Activated CD8-positive, alpha-beta memory T cell treated with anti-CD3 and anti-CD28 coated beads for 36 hours (primary cell): ENCODE results near the gene LRRC8B. TPM values are rescaled to one million over a fixed set of nuclear protein-coding genes. Genes with fewer than 3 reads are reported as not detected.
"Not testable (repeated sequence)": the region's sequence is repeated elsewhere in the genome, so short reads cannot be mapped to it uniquely, and the experiment has no call there.

Source experiments
- CTCF ChIA-PET: fragments of 350-600 bp; sonication (Branson Sonifier 250); formaldehyde crosslinking; loops from one replicate; lab custom pipeline; 2021; ENCODE audit warnings: antibody characterized with exemption; lab: Charles Lee
- POLR2A ChIA-PET: fragments of 350-600 bp; sonication (Branson Sonifier 250); formaldehyde crosslinking; loops from one replicate; lab custom pipeline; 2021; ENCODE audit warnings: antibody characterized with exemption; lab: Charles Lee
- total RNA-seq, 2 experiments: library from RNA; stranded (reverse); gene quantifications; one replicate each; pipeline ENCODE4 v1.2.3, GENCODE V29; 2021

Gene LRRC8B
- total RNA-seq, 2 experiments from 2014 or later, result 39.7 to 42.0 TPM

DNA sequence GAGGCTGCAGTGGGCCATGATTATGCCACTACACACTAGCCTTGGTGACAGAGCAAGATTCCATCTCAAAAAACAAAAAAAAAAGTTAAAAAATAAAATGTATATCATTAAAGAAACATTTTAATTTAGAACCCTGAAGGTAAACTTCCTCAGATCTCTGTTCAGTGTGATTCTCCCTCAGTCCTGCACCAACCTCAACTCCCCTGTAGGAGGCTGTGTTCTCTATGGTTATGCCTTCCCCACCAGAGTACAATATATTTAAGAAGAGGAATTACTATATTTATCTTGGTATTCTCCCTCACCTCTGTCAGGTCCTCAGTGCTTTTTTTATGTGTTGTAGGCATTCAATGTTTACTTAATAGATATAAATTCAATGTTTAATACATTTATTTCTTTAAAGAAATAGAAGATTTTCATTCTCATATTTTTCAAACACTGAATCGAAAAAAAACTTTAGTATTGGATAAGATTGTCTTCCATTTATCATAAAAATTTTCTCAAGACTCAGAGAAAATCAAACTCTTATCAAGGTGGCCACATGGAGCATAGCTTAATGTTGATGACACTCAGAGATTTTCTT is 4.8 kb upstream of the LRRC8B start:
- CTCF ChIA-PET, result interaction anchor here (1.0 to 1.4 kb wide), 4 partner anchors 36 to 80 kb away, joined by 3 read pairs; no protein-coding TSS in a partner anchor
- POLR2A ChIA-PET, result no interaction called here

DNA sequence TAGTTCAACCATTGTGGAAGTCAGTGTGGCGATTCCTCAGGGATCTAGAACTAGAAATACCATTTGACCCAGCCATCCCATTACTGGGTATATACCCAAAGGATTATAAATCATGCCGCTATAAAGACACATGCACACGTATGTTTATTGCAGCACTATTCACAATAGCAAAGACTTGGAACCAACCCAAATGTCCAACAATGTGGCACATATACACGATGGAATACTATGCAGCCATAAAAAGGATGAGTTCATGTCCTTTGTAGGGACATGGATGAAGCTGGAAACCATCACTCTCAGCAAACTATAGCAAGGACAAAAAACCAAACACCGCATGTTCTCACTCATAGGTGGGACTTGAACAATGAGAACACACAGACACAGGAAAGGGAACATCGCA is 2.7 kb upstream of the LRRC8B start:
- CTCF ChIA-PET, POLR2A ChIA-PET: not testable (repeated sequence)

DNA sequence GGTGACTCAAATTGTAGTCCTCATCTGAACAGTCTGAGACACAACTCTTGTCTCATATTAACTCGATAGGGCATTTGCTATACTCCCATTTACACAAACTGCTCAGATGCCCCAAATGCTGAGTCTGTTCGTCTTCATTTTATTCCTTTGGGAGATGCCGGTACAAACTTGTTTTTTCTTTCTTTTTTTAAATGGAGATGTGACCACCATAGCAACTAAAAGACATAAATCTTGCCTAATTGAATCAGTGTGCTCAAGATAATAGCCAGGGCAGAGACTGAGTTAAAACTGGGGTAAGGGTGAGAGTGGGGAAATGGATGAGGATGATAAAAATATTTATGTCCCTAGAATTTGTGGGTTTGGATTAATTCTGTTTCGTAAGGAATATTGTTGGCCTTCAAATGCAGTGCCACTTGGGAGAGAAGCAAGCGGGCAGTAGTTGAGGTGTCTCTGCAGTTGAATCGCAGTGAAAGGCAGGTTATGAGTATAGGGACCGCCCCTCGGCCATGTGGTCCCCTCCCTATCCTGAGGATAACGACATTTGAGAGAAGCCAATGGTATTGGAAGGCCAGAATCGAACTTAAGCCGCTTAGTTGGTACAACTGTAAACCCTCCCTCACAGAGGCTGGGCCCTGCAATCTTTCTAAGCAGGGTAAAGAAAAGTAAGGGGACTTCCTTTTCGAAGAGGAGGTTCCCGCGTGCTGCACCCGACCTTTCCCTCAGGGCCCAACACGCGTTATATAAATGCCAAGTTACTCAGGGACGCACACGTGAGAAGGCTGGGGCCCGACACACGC is 859 bp upstream of the LRRC8B start:
- ChIA-PET POLR2A (interaction anchor here (0.6 to 2.1 kb wide), 8 partner anchors 17 to 151 kb away, joined by 3 to 11 read pairs (median 4); partner anchors contain the start of gene LRRC8C), CTCF (interaction anchor here (0.8 to 1.5 kb wide), 3 partner anchors 22 to 239 kb away, joined by 3 to 5 read pairs (median 3); no protein-coding TSS in a partner anchor)

DNA sequence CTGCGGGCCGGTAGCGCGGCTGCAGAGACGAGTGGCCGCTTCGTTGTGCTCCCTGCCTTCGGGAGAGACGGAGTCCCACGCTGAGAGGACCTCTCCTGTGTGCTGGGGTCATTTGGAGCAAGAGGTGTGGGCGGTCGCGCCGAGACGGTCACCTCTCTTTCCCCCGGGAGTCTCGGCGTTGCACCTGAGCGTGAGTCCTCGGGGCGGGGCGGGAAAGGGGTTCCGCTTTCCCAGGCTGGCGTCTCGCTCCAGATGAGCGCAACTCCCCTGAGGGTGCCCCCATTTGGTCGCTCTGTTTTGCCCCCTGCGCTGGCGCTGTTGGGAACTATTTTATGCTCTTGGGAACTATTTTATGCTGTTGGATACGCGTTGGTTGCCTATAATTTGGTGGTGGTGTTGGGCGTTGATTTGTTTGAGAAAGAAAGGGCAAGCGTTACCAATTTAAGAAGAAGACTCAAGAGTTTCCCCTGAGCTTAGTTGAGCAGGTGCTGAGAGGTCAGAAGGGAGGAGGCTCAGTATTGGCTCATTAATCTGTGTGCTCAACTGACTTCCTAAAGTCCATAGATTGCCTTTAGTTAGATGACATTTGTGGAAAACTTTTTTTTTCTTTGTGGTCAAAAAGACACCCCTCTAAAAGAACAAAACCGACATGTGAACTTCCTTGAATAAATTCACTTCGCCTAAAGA is 683 bp downstream of the LRRC8B start:
- POLR2A ChIA-PET, result interaction anchor here (1.0 to 2.1 kb wide), 3 partner anchors 21 to 108 kb away, joined by 3 to 7 read pairs (median 6); partner anchors contain the start of gene LRRC8C
- CTCF ChIA-PET, result interaction anchor here (1.1 kb wide), 1 partner anchor 78 kb away, joined by 3 read pairs; no protein-coding TSS in a partner anchor

DNA sequence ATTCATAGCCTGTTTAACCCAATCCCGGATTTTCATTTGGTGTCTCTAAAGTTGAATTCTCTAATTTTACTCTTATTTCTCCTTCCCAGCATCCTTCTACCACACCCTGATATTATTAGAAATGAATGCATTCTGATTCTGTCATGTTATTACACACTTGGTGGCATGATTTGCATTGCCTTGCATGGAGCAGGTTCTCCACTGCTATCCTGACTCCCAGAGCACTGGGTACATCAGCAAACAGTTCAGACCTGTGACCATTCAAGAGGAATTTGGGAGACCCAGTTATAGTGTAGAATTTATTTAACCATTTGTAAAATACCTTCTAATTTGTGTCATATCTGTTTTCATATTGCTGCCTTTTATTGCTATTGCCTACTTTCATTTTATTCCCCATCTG is 2.6 kb downstream of the LRRC8B start:
- ChIA-PET CTCF (no interaction called here), POLR2A (no interaction called here)

DNA sequence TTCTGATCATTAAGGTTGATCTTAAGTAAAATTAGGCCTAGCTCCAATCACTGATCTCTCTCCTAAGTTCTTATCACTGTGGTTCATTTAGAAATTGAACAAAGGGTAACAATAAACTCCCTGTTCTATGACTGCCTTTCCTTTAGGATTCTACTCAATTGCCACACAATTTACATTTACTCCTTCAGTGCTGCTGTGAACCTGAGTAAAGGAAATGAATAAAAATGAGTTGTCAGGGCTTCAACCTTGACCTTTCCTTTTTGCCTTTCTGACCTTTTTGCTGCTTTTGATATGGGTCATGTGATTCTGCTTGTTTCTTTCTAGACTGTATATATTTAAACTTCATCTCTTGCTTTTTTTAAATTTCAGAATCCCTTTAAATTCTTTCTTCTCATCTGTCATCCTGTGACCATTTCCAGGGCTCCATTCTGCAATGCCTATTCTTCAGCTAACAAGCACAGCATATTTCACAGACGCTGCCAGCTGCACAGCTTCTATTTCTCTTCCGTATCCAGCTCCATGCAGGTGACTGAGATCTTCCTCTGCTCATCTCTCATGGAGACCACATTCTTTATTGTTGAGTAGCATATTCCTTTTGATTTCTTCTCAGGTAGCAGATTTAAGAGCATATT is 3.2 kb downstream of the LRRC8B start:
- ChIA-PET POLR2A (interaction anchor here (0.5 to 0.6 kb wide), 2 partner anchors 79 to 328 kb away, joined by 3 to 6 read pairs; no protein-coding TSS in a partner anchor), CTCF (no interaction called here)

DNA sequence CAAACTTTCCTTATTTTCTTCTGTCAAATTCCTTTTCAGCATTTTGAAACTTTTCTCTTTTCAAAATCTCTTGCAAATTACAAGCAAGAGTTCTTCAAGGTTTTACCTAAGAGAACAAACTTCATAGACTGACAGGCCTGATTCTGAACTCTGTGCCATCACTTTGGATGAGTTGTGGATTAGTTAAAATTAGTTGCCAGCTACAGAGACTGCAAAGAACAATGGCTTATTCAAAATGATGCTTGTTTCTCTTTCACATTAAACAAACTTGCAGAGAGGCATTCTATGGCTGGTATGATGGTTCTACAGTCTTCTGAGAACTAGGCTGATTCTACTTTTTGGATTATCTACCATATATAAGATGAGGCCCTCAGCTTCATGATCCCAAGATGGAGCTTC is 3.8 kb downstream of the LRRC8B start:
- POLR2A ChIA-PET, result interaction anchor here (0.5 kb wide), 1 partner anchor 79 kb away, joined by 3 read pairs; no protein-coding TSS in a partner anchor
- CTCF ChIA-PET, result no interaction called here

DNA sequence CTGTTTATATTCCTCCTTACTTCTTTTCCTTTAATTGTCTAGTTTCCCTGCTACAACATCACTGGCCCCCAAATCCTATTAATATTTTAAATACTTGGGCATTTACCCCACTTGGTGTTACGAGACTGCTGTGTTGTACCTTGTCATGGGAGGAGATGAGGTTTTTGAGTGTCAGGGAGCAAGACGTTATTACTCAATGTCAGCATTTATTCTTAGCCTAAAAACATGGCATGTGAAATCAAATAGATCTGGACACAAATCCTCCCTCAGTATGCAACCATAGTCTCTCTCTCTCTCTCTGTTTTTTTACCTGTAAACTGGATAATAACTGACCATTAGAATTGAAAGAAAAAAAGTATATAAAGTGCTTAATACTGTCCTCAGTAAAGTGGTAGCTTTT is 4.6 kb downstream of the LRRC8B start:
- ChIA-PET POLR2A (no interaction called here), CTCF (no interaction called here)

DNA sequence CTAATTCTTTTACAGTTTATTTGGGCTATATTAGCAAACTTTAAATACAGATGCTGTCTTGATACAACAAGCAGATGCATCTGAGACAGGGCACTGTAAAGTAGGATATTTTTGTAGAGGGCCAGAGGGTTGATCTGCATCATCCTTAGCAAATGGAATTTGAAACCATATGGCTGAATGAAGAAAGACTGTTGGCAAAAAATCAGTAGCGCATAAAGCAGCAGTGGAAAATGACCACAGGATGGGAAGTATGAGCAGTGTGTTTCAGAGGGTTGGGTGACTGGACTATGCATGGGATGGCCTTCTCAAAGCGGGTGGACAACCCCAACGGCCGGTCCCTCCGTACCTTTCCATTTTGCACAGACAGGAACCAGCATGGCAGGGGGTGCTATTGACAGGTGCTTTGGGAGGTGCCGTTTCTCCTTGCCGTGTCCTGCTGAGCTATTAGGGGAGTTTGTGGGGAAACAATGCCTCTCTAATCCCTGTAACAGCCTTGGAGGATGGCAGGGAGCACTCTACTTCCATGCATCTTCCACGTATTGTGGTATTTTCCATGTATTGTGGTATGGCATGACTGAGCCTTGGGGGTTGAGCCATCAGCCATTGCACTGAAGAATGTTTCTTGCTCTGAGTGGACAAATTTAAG is 5.9 kb downstream of the LRRC8B start:
- CTCF ChIA-PET, result no interaction called here
- POLR2A ChIA-PET, result no interaction called here

DNA sequence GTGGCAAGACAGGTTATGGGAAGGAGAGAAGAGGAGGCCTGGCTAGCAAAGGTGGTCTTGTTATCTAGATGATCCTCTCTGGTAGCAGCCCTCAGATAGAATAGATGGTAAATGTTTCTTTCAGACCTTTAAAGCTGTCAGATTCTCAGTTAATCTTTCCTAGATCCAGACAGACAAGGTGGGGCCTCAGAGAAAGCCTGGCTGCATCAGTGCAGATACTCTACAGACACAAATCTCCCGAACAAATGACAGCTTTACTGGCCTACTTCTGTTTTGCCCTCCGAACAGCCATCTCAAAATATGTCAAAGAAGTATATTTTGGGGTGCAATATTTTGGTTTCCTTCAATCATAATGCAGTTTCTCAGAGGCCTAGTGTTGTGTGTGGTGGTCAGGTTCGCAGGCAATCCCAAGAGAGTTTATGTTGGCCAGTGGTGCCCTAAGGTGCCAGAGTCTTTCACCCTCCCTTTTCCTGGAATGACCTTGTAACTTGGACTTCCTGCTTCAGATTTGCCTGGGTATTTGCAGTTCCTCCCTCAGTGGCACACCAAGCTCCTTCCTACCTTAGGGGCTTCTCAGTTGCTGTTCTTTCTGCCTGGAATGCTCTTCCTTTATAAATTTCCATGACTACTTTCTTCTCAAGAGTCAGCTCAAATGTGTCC is 7.0 kb downstream of the LRRC8B start:
- ChIA-PET POLR2A (no interaction called here), CTCF (no interaction called here)

DNA sequence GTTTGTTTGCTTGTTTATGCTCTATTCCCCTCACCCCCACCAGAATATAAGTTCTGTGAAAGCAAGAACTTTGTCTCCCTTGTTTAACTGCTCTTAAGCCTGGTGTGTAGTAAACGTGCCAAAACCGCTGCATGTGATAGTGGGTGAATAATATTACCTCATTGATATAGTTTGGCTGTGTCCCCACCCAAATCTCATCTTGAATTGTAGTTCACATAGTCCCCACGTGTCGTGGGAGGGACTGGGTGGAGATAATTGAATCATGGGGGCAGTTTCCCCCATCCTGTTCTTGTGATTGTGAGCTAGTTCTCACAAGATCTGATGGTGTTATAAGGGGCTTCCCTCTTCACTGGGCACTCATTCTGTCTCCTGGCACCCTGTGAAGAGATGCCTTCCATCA is 7.6 kb downstream of the LRRC8B start:
- POLR2A ChIA-PET, result no interaction called here
- CTCF ChIA-PET, result no interaction called here

DNA sequence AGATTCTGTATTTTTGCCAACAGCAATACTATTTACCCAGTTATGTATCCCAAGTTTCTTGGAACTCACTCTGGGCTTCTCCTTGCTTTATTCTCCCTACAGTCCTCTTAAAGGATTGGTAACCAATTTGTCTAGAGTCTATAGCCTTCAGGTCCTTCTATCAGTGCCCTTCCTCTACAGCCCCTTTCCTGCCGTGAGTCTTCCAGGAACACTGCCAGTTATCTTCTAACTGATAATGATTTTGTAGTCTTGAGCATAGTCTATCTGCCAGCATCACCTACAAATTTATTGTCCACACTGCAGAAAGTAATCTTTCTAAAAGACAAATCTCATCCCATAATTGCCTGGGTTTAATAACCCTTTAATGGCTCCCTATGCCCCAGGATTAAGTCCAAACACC is 8.2 kb downstream of the LRRC8B start:
- CTCF ChIA-PET, result no interaction called here
- POLR2A ChIA-PET, result no interaction called here

DNA sequence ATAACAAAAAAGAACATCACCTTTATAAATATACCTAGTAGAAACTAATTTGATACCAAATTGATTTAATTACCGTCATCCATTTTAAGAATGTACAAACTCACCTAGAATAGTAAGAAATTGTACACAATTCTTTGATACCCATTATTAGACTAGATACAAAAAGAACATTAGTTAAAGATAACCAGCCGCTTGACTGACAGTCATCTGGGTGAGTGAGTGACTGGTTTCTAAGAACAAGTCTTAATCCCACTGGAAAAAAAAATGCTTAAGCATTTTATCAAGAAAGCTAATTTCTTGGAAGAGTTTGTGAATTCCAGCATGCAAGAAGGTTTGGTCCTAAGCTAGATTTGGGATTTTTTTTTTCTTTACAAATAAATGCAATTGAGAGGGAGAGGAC is 10.9 kb downstream of the LRRC8B start:
- ChIA-PET CTCF (no interaction called here), POLR2A (interaction anchor here (0.6 to 2.3 kb wide), 2 partner anchors 9 to 68 kb away, joined by 3 to 8 read pairs; no protein-coding TSS in a partner anchor)

DNA sequence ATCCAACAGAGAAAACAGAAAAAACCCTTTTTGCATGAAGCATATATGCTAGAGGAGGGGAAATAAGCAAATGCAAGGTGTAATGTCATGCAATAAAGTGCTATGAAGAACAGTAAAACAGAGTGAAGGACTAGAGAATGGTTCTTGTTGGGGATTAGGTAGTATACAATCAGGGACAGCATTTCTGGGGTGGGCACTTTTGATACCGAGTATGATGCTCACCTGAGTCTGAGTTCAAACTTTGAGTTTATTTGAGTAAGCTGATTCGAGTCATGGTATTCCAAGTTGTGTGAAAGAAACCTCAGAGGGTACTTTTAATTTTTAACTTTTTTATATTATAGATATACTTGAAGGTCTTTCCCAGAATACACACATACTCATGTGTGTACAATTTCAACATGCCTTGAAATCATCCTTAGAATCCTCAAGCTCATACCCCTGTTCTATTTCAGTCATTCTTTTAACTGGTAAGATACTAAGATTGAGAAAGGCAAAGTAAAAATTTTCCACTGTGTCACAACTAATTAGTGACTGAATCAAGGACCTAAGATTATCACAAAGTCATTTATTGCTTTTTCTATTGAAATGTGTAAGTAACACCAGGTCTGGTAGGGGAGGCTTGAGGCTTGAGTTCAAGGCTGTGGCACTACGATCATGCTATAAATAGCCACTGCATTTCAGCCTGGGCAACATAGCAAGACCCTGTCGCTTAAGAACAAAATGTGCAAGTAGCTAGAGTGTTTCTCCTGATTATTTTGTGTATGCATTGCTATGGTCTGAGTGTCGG is 12.1 kb downstream of the LRRC8B start:
- CTCF ChIA-PET, result interaction anchor here (0.9 to 2.4 kb wide), 2 partner anchors 10 to 226 kb away, joined by 3 to 7 read pairs; no protein-coding TSS in a partner anchor
- POLR2A ChIA-PET, result interaction anchor here (1.1 to 2.3 kb wide), 2 partner anchors 13 to 67 kb away, joined by 3 to 8 read pairs; no protein-coding TSS in a partner anchor

DNA sequence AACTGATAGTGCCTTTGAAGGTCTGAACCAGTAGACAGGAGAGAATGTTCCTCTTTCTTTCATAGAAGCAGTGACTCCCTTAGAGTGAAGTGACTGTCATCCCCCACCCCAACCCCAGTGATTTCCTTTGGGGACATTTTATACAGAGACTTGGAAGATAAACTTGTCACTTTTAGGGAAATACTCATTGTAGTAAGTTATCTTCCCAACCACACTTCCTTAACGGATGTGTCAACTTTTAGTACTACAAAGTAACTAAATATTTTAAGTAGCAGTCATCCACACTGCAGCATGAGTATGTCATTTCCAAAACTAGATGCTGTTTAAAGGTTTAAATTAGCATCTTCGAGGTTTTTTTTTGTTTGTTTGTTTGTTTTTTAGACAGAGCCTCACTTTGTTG is 13.7 kb downstream of the LRRC8B start:
- CTCF ChIA-PET, result interaction anchor here (2.4 kb wide), 1 partner anchor 225 kb away, joined by 7 read pairs; no protein-coding TSS in a partner anchor
- POLR2A ChIA-PET, result no interaction called here

DNA sequence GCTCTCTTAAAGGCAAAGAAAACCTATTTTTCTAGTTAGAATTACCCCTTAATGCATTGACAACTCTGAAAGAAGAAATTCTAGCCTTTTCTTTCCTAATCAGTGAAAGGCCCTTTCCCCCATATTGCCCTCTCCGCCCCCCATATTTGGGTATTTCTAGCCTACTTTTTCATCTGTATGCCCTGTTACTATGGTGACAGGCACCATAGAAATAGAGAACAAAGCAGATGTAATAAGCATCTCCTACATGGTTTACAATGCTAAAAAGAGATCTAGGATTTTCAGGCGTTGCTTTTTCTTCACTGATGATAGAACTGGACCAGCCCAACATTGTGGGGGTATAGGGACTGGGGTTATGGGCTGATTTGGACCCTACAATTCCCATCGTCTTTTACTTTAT is 14.5 kb downstream of the LRRC8B start:
- ChIA-PET CTCF (no interaction called here), POLR2A (no interaction called here)

DNA sequence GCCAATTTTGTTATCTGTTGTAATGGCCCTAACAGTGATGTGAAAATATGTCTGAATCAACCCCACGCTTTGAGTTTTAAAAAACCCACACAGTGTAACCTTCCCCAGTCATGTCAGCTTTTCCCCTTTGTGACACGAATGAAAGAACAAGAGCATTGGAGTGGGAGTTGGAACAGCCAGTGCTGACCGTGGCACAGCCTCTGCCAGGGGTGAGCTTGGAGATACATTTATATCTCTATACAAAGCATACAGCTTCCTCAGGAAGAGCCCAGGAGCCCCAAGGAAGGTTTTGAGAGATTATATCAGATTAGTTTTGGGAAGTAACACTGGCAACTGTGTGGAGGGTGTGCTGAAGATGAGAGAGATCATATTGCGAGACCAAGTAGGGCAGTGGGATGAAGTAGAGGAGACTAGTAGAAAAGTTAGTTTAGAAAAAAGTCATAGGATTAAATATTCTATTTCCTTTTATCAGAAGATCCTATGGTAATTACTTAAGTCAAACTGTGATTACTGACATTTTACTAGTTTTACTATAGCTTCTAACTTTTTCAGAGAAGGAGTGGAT is 15.9 kb downstream of the LRRC8B start:
- POLR2A ChIA-PET, result interaction anchor here (0.8 kb wide), 1 partner anchor 16 kb away, joined by 3 read pairs; the partner anchor contains the start of gene LRRC8B

More for the DNA sequence above, 15.9 kb downstream of the LRRC8B start:
- CTCF ChIA-PET, result interaction anchor here (1.0 to 1.7 kb wide), 2 partner anchors 63 to 71 kb away, joined by 4 read pairs; no protein-coding TSS in a partner anchor
